Activated CD8-positive, alpha-beta memory T cell treated with anti-CD3 and anti-CD28 coated beads, Interleukin-2, amount 50 U/mL, for 1 hour (primary cell): ENCODE data around the gene CLDN24.

ENCODE experiments used
- DNase-seq: peaks from one replicate; pipeline ENCODE4 v3.0.0-alpha.2; 2020; ENCODE audit errors: extremely low read depth

The CLDN24 gene

GRCh38 chr4:183284258-183284785 is 37.9 kb downstream of the CLDN24 start:
- no peak for DNase-seq

- DNase-seq, result no peak
Observed at GRCh38 chr4:183276106-183276505, 46.1 kb downstream of the CLDN24 start.

DNA sequence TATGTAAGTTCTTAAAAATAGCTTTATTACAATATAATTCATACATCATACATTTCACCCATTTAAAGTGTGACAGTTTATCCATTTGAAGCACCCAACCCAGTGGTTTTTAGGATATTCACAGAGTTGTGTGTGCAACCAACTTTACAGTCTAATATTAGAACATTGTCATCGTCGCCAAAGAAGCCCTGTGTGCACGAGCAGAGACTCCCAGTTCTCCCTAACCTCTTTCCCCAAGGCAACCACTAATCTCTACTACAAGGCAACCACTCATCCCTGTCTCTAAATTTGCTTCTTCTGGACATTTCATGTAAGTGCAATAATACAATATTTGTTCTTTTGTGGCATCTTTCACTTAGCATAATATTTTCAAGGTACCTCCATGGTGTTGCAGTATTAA is 49.8 kb downstream of the CLDN24 start:
- DNase-seq, result no peak
